Measurements from ENCODE around the gene RAB11A. TPM values are rescaled to one million over a fixed set of nuclear protein-coding genes. Genes with fewer than 3 reads are reported as not detected.
A peak's percentile ranks its signal among the peaks of the same experiment; 100 is the strongest.

RAB11A gene
- total and polyA plus RNA-seq, 7 donors, result 74.2 to 468 (median 112) TPM

DNA sequence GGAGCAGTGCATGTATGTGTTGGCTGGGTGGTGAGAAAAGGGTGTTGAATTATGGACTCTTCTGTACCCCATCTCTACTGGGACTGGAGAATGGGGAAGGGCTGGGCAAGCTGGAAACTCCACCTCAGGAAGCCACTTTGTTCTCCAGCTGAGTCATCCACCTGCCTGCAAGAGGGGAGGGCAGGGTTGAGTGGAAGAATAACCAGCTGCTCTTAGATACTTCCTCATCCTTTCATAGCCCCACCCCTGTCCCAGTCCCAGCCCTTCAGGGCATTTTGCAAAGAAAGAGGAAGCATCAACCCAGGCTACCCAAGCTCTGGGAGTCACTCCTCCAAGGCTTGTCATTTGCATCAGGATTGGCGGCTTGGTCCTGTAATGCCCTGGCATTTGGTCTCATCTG is 33.1 kb downstream of the RAB11A start:
- Histone ChIP-seq H3K4me3 (no peak overlapping the region), H3K9me3 (no peaks in the 10 kb centered on the region), H3K27me3 (no peaks in the 10 kb centered on the region), H3K27ac (no peak overlapping the region), H3K4me1 (no peaks in the 10 kb centered on the region), H3K36me3 (peaks cover 0 to 57% (median 20%) of the 10 kb centered on the region in 4 donors)
- WGBS, 2 donors, result 18 to 31% methylated on average over 1 of the region's 1 CpG
- intact Hi-C loops (cut with DNase I), result no loop called here
- TF ChIP-seq EP300 (IDR thresholded peaks at IDR 0.05) (no peak), POLR2A (IDR thresholded peaks at IDR 0.05) (no peak), POLR2AphosphoS5 (IDR thresholded peaks at IDR 0.05) (no peak)
- TF ChIP-seq, protein P1, sequence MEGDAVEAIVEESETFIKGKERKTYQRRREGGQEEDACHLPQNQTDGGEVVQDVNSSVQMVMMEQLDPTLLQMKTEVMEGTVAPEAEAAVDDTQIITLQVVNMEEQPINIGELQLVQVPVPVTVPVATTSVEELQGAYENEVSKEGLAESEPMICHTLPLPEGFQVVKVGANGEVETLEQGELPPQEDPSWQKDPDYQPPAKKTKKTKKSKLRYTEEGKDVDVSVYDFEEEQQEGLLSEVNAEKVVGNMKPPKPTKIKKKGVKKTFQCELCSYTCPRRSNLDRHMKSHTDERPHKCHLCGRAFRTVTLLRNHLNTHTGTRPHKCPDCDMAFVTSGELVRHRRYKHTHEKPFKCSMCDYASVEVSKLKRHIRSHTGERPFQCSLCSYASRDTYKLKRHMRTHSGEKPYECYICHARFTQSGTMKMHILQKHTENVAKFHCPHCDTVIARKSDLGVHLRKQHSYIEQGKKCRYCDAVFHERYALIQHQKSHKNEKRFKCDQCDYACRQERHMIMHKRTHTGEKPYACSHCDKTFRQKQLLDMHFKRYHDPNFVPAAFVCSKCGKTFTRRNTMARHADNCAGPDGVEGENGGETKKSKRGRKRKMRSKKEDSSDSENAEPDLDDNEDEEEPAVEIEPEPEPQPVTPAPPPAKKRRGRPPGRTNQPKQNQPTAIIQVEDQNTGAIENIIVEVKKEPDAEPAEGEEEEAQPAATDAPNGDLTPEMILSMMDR (IDR thresholded peaks at IDR 0.05), result no peak
- peak; percentile 71 for DNase-seq

DNA sequence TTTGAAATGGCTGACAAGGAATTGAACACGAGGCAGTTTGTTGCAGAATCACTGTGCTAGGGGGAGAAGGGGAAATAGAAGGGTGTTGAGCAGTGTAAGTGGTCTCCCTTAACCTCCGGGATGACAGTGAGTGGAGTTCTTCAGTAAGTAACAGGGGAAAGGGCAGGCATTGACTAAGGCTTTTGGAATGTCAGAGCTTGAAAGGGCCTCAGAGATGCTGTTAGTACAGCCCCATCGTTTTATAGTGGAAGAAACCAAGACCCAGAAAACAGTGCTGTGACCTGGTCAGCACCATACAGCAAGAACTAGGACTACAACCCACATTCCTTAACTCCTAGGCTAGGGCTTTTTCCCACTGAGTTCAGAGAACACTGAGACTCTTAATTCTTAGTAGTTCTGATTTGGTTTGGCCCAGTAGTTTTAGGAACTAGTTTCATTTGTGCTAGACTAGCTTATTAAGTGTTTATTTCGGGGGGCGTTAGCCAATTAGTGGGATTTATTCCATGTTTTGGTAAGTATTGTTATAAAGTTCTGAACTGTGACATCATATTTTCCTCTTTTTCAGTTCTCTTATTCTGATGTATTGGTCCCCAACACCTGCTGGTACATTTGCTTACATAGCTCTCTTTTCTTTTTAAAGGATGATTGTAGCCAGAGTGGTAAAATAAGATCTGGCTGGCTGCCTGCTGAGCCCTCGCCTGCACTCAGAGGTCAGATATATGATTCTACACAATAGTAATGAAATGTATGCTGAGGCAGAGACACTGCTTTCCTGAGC is 34.2 kb downstream of the RAB11A start:
- H3K27ac ChIP-seq, result no peak overlapping the region
- no peaks in the 10 kb centered on the region for H3K9me3 ChIP-seq
- no peak overlapping the region for H3K4me3 ChIP-seq
- TF ChIP-seq POLR2AphosphoS5 (IDR thresholded peaks at IDR 0.05) (no peak), POLR2A (IDR thresholded peaks at IDR 0.05) (no peak), EP300 (IDR thresholded peaks at IDR 0.05) (no peak)
- TF ChIP-seq, protein P1 (IDR thresholded peaks at IDR 0.05), result no peak
- peaks cover 0 to 47% (median 18%) of the 10 kb centered on the region in 4 donors for H3K36me3 ChIP-seq
- 81 to 84% methylated on average over 6 of the region's 6 CpGs for WGBS, 2 donors
- DNase-seq, result no peak
- H3K27me3 ChIP-seq, result no peaks in the 10 kb centered on the region
- intact Hi-C loops (cut with DNase I), result no loop called here
- no peaks in the 10 kb centered on the region for H3K4me1 ChIP-seq

DNA sequence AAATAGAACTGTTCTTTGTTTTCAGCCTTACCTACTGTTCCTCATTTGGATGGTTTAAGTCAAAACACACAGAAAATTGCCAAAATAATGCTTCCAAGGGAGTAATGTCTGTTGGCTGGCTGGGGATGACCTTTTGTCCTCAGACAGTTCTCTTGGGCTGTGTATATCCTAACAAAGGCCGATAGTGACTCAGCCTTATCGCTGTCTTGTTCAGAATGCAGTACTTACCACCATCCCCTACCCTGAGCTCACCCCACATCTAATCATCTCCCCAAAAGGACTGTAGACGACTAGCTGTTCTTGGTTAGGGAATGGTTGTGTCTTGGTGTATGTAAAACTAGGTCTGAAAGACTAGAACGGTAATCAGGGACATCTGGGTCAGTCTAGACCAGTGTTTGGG is 35.0 kb downstream of the RAB11A start:
- no peak overlapping the region for H3K4me3 ChIP-seq
- TF ChIP-seq, protein P1 (IDR thresholded peaks at IDR 0.05), result no peak
- TF ChIP-seq EP300 (IDR thresholded peaks at IDR 0.05), result no peak
- TF ChIP-seq POLR2AphosphoS5 (IDR thresholded peaks at IDR 0.05), result no peak
- no peak for TF ChIP-seq POLR2A (IDR thresholded peaks at IDR 0.05)
- H3K27me3 ChIP-seq, result no peaks in the 10 kb centered on the region
- WGBS, 2 donors, result 81 to 95% methylated on average over 4 of the region's 4 CpGs
- H3K4me1 ChIP-seq, result no peaks in the 10 kb centered on the region
- peaks cover 0 to 39% (median 13%) of the 10 kb centered on the region in 4 donors for H3K36me3 ChIP-seq
- no peak overlapping the region for H3K27ac ChIP-seq
- intact Hi-C loops (cut with DNase I), result no loop called here
- H3K9me3 ChIP-seq, result no peaks in the 10 kb centered on the region
- DNase-seq, result no peak

DNA sequence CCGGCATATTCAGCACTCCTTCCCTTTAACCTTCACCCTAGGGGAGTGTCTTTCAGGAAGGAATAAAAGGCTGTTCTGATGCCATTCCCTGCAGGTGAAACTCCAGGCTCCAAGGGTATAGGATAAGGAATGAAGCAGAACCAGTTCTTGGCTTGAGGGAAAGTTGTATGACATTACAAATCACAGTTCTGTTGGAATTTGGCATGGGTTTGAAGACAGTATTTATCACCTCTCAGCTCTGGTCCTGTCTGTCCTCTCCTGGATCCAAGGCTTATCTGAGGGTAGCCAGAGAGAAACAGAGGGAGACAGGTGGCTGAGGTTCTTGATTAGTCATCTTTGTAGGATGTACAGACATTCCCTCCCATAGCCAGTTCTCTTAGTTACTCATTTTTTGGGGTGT is 37.1 kb downstream of the RAB11A start:
- intact Hi-C loops (cut with DNase I), result no loop called here
- H3K27ac ChIP-seq, result no peak overlapping the region
- WGBS, 2 donors, result 15 to 74% methylated on average over 1 of the region's 1 CpG
- no peak for TF ChIP-seq POLR2AphosphoS5 (IDR thresholded peaks at IDR 0.05)
- TF ChIP-seq POLR2A (IDR thresholded peaks at IDR 0.05), result no peak
- TF ChIP-seq, protein P1 (IDR thresholded peaks at IDR 0.05), result no peak
- no peaks in the 10 kb centered on the region for H3K4me1 ChIP-seq
- H3K4me3 ChIP-seq, result no peak overlapping the region
- H3K9me3 ChIP-seq, result no peaks in the 10 kb centered on the region
- DNase-seq, result no peak
- no peaks in the 10 kb centered on the region for H3K27me3 ChIP-seq
- peaks cover 0 to 31% (median 6%) of the 10 kb centered on the region in 4 donors for H3K36me3 ChIP-seq
